Sigmoid colon (tissue), 7 donors: Measurements from ENCODE around the gene CST7. TPM values are rescaled to one million over a fixed set of nuclear protein-coding genes. Genes with fewer than 3 reads are reported as not detected.

Experiments
- DNase-seq: peaks from one replicate; pipeline ENCODE4 v3.0.0-alpha.2; 2019
- H3K27ac ChIP-seq, 4 donors: fragments of 200-600 bp; sonication (generic); one replicate each; pipeline ENCODE4 v1.5.1; 2016 to 2019; ENCODE audit warnings: mild to moderate bottlenecking in 1 of 4
- H3K27me3 ChIP-seq, 3 donors: fragments of 200-600 bp; sonication (generic); one replicate each; pipeline ENCODE4 v1.5.1; 2019; ENCODE audit warnings: mild to moderate bottlenecking in 1 of 3
- H3K36me3 ChIP-seq, 4 donors: fragments of 200-600 bp; sonication (generic); one replicate each; pipeline ENCODE4 v1.5.1; 2016 to 2019
- H3K4me1 ChIP-seq, 4 donors: fragments of 200-600 bp; sonication (generic); one replicate each; pipeline ENCODE4 v1.5.1; 2017 to 2019
- H3K4me3 ChIP-seq, 4 donors: fragments of 200-600 bp; sonication (generic); one replicate each; pipeline ENCODE4 v1.5.1; 2017 to 2019; ENCODE audit warnings: mild to moderate bottlenecking in 2 of 4, moderate library complexity in 1 of 4
- H3K9me3 ChIP-seq, 4 donors: fragments of 200-600 bp in 3 of 4; sonication (generic) in 3 of 4; one replicate each; pipeline versions ENCODE4 v1.5.1 to v1.6.1; 2013 to 2019
- EP300 ChIP-seq, 4 donors: sonication (generic); formaldehyde crosslinking; IDR thresholded peaks; one replicate each; pipeline ENCODE4 v1.6.1; 2017; ENCODE audit warnings: antibody characterized with exemption in 4 of 4
- POLR2A ChIP-seq, 2 donors: fragments of 450-650 bp; IDR thresholded peaks; one replicate each; pipeline ENCODE4 v1.6.1; 2016; ENCODE audit warnings: antibody characterized with exemption in 2 of 2, mild to moderate bottlenecking in 2 of 2, moderate library complexity in 2 of 2
- POLR2AphosphoS5 ChIP-seq, 4 donors: sonication (generic); formaldehyde crosslinking; IDR thresholded peaks; one replicate each; pipeline ENCODE4 v1.6.1; 2017; ENCODE audit warnings: antibody characterized with exemption in 4 of 4
- WGBS, 2 donors: extraction: QIAGEN DNeasy Blood & Tissue Kit; methylation state at CpG; one replicate each; pipeline ENCODE4 v1.1.7; 2013; 5-methylcytosine and 5-hydroxymethylcytosine counted together
- intact Hi-C: fragments of 100-400 bp; cut with DNase I; formaldehyde crosslinking; loops from one replicate; pipeline ENCODE4 v1.15.1; 2023
- polyA plus RNA-seq, 3 donors: library from polyadenylated mRNA; stranded (reverse); fragments of 200-250 nt; gene quantifications; one replicate each; pipeline ENCODE4 v1.2.3, GENCODE V29; 2013
- total RNA-seq, 4 donors: library from RNA; depleted of rRNA; stranded (reverse); fragments of >200 nt; gene quantifications; one replicate each; pipeline ENCODE4 v1.1.0, GENCODE V29; 2016
- TF ChIP-seq, protein P1 (sequence below), 4 experiments: fragments of 450-650 bp in 3 of 4; fragments of 200-600 bp in 1 of 4; IDR thresholded peaks; one replicate each; pipeline ENCODE4 v1.5.1; 2016 to 2019; ENCODE audit warnings: antibody characterized with exemption in 4 of 4, mild to moderate bottlenecking in 3 of 4, moderate library complexity in 2 of 4
- donor health status: healthy with polysubstance abuse.
- donor health status: Bipolar disorder and iron deficiency.
- donor health status: healthy.

Gene CST7, protein sequence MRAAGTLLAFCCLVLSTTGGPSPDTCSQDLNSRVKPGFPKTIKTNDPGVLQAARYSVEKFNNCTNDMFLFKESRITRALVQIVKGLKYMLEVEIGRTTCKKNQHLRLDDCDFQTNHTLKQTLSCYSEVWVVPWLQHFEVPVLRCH
- total RNA-seq (1 to 10 TPM in 1 of 4 donors, under 1 TPM in 2, not detected in 1; 0.66 to 3.5 (median 0.71) TPM), polyA plus RNA-seq (10 to 100 TPM in 1 of 3 donors, 1 to 10 TPM in 2; 3.9 to 10.4 (median 4.2) TPM)

DNA sequence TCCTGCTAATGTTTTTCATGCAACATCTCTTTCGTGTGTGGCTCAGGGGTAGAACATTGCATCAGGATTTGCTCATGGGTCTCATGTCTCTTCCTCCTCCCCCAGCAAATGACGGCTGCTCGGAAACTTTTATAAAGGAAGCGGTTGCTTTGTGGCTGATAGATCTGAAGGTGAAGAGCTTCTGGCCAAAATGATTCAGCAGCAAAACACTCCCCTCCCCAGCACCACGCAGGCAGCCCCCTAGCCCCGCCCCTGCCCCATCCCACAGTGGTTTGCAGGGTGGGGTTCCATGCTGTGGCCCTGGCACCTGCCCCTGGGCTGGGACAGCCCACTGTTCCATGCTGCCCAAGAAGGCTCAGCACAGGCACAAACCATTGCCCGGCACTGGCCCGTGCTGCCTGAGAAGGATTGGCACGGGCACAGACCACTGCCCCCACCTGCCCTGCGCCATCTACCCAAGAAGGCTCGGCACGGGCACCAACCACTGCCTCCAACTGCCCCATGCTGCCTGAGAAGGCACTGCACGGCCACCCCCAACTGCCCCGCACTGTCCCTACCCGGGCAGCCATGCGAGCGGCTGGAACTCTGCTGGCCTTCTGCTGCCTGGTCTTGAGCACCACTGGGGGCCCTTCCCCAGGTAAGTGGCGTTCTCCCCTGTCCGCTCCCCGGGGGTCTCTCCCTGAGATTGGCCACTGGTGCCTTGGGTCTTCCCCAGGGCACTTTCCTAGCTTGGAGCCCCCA is at the start of gene CST7:
Gene CST7, plus strand, starts transcription at position 331 of the 741 bp plus-strand sequence. Its CDS starts 237 bp downstream, at position 568.
- no peaks in the 10 kb centered on the region for H3K36me3 ChIP-seq
- intact Hi-C loops: no loop called here
- H3K4me1 ChIP-seq: no peaks in the 10 kb centered on the region
- 68 to 76% methylated on average over 20 of the region's 20 CpGs for WGBS, 2 donors
- peak within 1 kb of the TSS in 1 of 4 donors; percentile 5 for H3K4me3 ChIP-seq
- H3K27me3 ChIP-seq: peaks cover 0 to 10% (median 5%) of the 10 kb centered on the region in 3 donors
- peak within 1 kb of the TSS in 1 of 4 donors; percentile 10 for H3K27ac ChIP-seq
- TF ChIP-seq POLR2AphosphoS5 (IDR thresholded peaks at IDR 0.05): no peak
- peak; percentile 66 for DNase-seq
- H3K9me3 ChIP-seq: peaks cover 0 to 7% (median 1%) of the 10 kb centered on the region in 4 donors

GRCh38 chr20:24906806-24907205 is 42.3 kb upstream of the CST7 start:
- no peak for DNase-seq
- Histone ChIP-seq H3K27me3 (no peaks in the 10 kb centered on the region), H3K36me3 (no peaks in the 10 kb centered on the region), H3K4me1 (no peaks in the 10 kb centered on the region), H3K27ac (no peak overlapping the region), H3K4me3 (no peak overlapping the region), H3K9me3 (peaks cover 0 to 9% (median 2%) of the 10 kb centered on the region in 4 donors)
- intact Hi-C loops: no loop called here
- 0 to 37% methylated on average over 1 of the region's 1 CpG for WGBS, 2 donors
- TF ChIP-seq, protein P1, sequence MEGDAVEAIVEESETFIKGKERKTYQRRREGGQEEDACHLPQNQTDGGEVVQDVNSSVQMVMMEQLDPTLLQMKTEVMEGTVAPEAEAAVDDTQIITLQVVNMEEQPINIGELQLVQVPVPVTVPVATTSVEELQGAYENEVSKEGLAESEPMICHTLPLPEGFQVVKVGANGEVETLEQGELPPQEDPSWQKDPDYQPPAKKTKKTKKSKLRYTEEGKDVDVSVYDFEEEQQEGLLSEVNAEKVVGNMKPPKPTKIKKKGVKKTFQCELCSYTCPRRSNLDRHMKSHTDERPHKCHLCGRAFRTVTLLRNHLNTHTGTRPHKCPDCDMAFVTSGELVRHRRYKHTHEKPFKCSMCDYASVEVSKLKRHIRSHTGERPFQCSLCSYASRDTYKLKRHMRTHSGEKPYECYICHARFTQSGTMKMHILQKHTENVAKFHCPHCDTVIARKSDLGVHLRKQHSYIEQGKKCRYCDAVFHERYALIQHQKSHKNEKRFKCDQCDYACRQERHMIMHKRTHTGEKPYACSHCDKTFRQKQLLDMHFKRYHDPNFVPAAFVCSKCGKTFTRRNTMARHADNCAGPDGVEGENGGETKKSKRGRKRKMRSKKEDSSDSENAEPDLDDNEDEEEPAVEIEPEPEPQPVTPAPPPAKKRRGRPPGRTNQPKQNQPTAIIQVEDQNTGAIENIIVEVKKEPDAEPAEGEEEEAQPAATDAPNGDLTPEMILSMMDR (IDR thresholded peaks at IDR 0.05): no peak
- TF ChIP-seq POLR2AphosphoS5 (IDR thresholded peaks at IDR 0.05) (no peak), EP300 (IDR thresholded peaks at IDR 0.05) (no peak), POLR2A (IDR thresholded peaks at IDR 0.05) (no peak)

DNA sequence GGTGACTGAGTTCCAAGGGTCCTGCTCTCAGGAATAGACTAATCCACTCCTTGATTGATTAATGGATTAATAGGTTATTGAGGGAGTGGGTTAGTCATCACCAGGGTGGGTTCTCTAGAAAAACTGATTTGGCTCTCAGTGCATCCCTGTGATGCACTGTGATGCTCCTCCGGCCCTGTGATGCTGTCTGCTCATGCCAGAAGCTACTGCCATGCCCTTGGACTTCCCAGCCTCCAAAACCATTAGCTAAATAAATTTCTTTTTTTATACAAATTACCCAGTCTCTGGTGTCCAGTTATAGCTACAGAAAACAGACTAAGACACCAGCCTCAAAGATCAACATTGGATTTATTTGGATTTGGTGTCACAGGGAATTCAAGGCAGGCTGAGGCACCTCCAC is 40.4 kb upstream of the CST7 start:
- Histone ChIP-seq H3K4me3 (no peak overlapping the region), H3K27me3 (no peaks in the 10 kb centered on the region), H3K36me3 (no peaks in the 10 kb centered on the region), H3K9me3 (peaks cover 0 to 9% (median 2%) of the 10 kb centered on the region in 4 donors), H3K4me1 (no peaks in the 10 kb centered on the region), H3K27ac (no peak overlapping the region)
- DNase-seq: no peak
- WGBS, 2 donors: 93 to 95% methylated on average over 1 of the region's 1 CpG
- intact Hi-C loops: no loop called here
- TF ChIP-seq, protein P1 (IDR thresholded peaks at IDR 0.05): no peak
- TF ChIP-seq EP300 (IDR thresholded peaks at IDR 0.05) (no peak), POLR2A (IDR thresholded peaks at IDR 0.05) (no peak), POLR2AphosphoS5 (IDR thresholded peaks at IDR 0.05) (no peak)

- no peak overlapping the region for H3K27ac ChIP-seq
- TF ChIP-seq, protein P1 (IDR thresholded peaks at IDR 0.05): no peak
- no peak for TF ChIP-seq POLR2AphosphoS5 (IDR thresholded peaks at IDR 0.05)
- H3K9me3 ChIP-seq: peaks cover 0 to 9% (median 2%) of the 10 kb centered on the region in 4 donors
- no peaks in the 10 kb centered on the region for H3K36me3 ChIP-seq
- 79 to 85% methylated on average over 9 of the region's 9 CpGs for WGBS, 2 donors
- no peaks in the 10 kb centered on the region for H3K4me1 ChIP-seq
- no peaks in the 10 kb centered on the region for H3K27me3 ChIP-seq
- no peak overlapping the region for H3K4me3 ChIP-seq
- DNase-seq: no peak
- intact Hi-C loops: no loop called here
These were observed 39.8 kb upstream of the CST7 start for GRCh38 chr20:24909086-24909780.

DNA sequence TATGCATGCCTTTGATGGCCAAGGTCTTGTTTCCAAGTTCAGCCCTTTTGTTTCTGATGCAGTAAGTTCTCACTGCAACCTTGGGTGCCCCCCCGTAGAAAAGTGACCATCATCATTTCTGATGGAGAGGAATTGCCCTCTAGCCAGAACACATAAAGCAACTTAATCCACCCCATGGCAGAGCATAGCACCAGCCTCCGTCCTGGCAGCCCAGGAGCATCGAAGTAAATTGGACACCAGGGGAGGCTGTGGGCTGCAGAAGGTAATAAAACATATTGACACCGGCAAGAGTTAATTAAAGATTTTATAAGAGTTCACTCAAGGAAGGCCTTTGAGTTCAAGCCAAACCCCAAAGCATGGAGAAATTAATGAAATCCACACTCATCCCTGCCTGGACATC is 39.2 kb upstream of the CST7 start:
- H3K36me3 ChIP-seq: no peaks in the 10 kb centered on the region
- no peak for TF ChIP-seq POLR2AphosphoS5 (IDR thresholded peaks at IDR 0.05)
- TF ChIP-seq, protein P1 (IDR thresholded peaks at IDR 0.05): no peak
- TF ChIP-seq EP300 (IDR thresholded peaks at IDR 0.05): no peak
- TF ChIP-seq POLR2A (IDR thresholded peaks at IDR 0.05): no peak
- DNase-seq: no peak
- H3K9me3 ChIP-seq: peaks cover 0 to 9% (median 2%) of the 10 kb centered on the region in 4 donors
- no peaks in the 10 kb centered on the region for H3K27me3 ChIP-seq
- WGBS, 2 donors: 58 to 66% methylated on average over 4 of the region's 4 CpGs
- H3K27ac ChIP-seq: no peak overlapping the region
- no peak overlapping the region for H3K4me3 ChIP-seq
- H3K4me1 ChIP-seq: no peaks in the 10 kb centered on the region
- intact Hi-C loops: loop anchor here (10.0 kb wide), 1 partner anchor 1025 kb away; no protein-coding TSS in a partner anchor
